ENCODE measurements around the gene IL36G.

IL36G gene

GRCh38 chr2:112973156-112973555 lies 4.7 kb upstream of the IL36G start:
- no peak for DNase-seq

GRCh38 chr2:112979731-112980130 lies 1.9 kb downstream of the IL36G start:
- no peak for DNase-seq

- no peak for DNase-seq
Measured at GRCh38 chr2:112980537-112980936, 2.7 kb downstream of the IL36G start.

- no peak for DNase-seq
Measured at GRCh38 chr2:112985090-112985489, 7.3 kb downstream of the IL36G start.

GRCh38 chr2:112989611-112990010 lies 11.8 kb downstream of the IL36G start:
- DNase-seq = no peak

- DNase-seq = no peak
Measured at GRCh38 chr2:112993831-112994230, 16.0 kb downstream of the IL36G start.

GRCh38 chr2:112994648-112995047 lies 16.8 kb downstream of the IL36G start:
- DNase-seq = no peak

GRCh38 chr2:112995346-112995920 lies 17.6 kb downstream of the IL36G start:
- DNase-seq = no peak

GRCh38 chr2:112996635-112997034 lies 18.8 kb downstream of the IL36G start:
- DNase-seq = peak; percentile 5 to 6

GRCh38 chr2:112997151-112997550 lies 19.3 kb downstream of the IL36G start:
- DNase-seq = no peak

- peak; percentile 15 to 27 for DNase-seq
Measured at GRCh38 chr2:113000436-113000835, 22.6 kb downstream of the IL36G start.

GRCh38 chr2:113002677-113003076 lies 24.9 kb downstream of the IL36G start:
- DNase-seq = no peak

GRCh38 chr2:113005030-113005509 lies 27.3 kb downstream of the IL36G start, which contains the start of gene IL36A:
Gene IL36A, plus strand, starts transcription at chr2:113005459. Its CDS starts 413 bp downstream, at chr2:113005872.
- no peak for DNase-seq

- no peak for DNase-seq
Measured at GRCh38 chr2:113007250-113007649, 29.4 kb downstream of the IL36G start.

- DNase-seq = no peak
Measured at GRCh38 chr2:113009622-113010021, 31.8 kb downstream of the IL36G start.

- DNase-seq = no peak
Measured at GRCh38 chr2:113010088-113010487, 32.3 kb downstream of the IL36G start.

- no peak for DNase-seq
Measured at GRCh38 chr2:113011108-113011507, 33.3 kb downstream of the IL36G start.

GRCh38 chr2:113012436-113013335 lies 34.9 kb downstream of the IL36G start:
- no peak for DNase-seq

GRCh38 chr2:113013336-113013661 lies 35.5 kb downstream of the IL36G start:
- no peak for DNase-seq

- DNase-seq = no peak
Measured at GRCh38 chr2:113014067-113014466, 36.3 kb downstream of the IL36G start.

GRCh38 chr2:113015042-113015441 lies 37.2 kb downstream of the IL36G start:
- DNase-seq = no peak

GRCh38 chr2:113015655-113016054 lies 37.8 kb downstream of the IL36G start:
- DNase-seq = no peak

GRCh38 chr2:113018509-113018908 lies 40.7 kb downstream of the IL36G start:
- DNase-seq = no peak

GRCh38 chr2:113021312-113021711 lies 43.5 kb downstream of the IL36G start:
- no peak for DNase-seq
